GM18499 (cell line): Measurements from ENCODE around the gene GPR33.
"Not testable (repeated sequence)": the region's sequence is repeated elsewhere in the genome, so short reads cannot be mapped to it uniquely, and the experiment has no call there.

Experiments used
- ATAC-seq: cut with Tn5 transposase; IDR thresholded peaks from one replicate; pipeline ENCODE4 v1.9.1; 2021; ENCODE audit warnings: moderate number of reproducible peaks; ENCODE audit not compliant: insufficient read depth, unreplicated experiment

Gene GPR33

GRCh38 chr14:31462450-31462849, 25.4 kb downstream of the GPR33 start:
- not testable (repeated sequence) for ATAC-seq

- no peak for ATAC-seq
Measured at GRCh38 chr14:31461545-31461944, 26.3 kb downstream of the GPR33 start.

GRCh38 chr14:31457665-31458659, 29.9 kb downstream of the GPR33 start:
- no peak for ATAC-seq

GRCh38 chr14:31456841-31457664, 30.8 kb downstream of the GPR33 start, which contains the start of gene DTD2:
Gene DTD2, minus strand, starts transcription at chr14:31457506. Its CDS starts 113 bp downstream, at chr14:31457393.
- peak; percentile 87 for ATAC-seq

- ATAC-seq: peak; percentile 54
Measured at GRCh38 chr14:31449971-31450610, 37.7 kb downstream of the GPR33 start.

GRCh38 chr14:31449136-31449535, 38.7 kb downstream of the GPR33 start:
- no peak for ATAC-seq

GRCh38 chr14:31445703-31446102, 42.1 kb downstream of the GPR33 start:
- no peak for ATAC-seq

- ATAC-seq: no peak
Measured at GRCh38 chr14:31442284-31442683, 45.6 kb downstream of the GPR33 start.

GRCh38 chr14:31441273-31442111, 46.3 kb downstream of the GPR33 start:
- ATAC-seq: no peak

GRCh38 chr14:31440280-31440679, 47.6 kb downstream of the GPR33 start:
- ATAC-seq: no peak

GRCh38 chr14:31439561-31439960, 48.3 kb downstream of the GPR33 start:
- no peak for ATAC-seq

GRCh38 chr14:31437045-31437691, 50.7 kb downstream of the GPR33 start:
- ATAC-seq: not testable (repeated sequence)

GRCh38 chr14:31435276-31435675, 52.6 kb downstream of the GPR33 start:
- no peak for ATAC-seq
